Measurements from ENCODE around the gene SMIM41. TPM values are rescaled to one million over a fixed set of nuclear protein-coding genes. Genes with fewer than 3 reads are reported as not detected.

SMIM41 gene
- total RNA-seq, 1 experiment from 2014 or later: not detected

DNA sequence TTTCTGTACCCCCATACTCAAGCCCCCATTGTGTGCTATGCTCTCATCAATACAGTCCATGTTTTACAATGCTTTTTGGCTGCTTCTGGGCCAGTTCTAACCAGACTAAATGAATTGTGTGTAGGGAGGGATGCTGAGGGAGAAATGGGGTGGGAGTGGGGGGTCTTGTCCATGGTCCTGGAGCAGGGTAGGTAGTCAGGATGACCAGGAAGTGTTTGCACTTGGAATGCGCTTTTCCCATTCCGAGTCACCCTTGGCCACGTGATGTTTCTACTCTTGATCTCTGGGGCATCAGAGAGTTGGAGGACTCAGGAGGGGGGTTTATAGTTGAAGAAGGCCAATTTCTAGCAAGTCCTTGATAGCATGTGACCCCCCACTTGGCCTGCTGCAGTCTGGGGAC, 1.2 kb upstream of the SMIM41 start:
- Histone ChIP-seq H3K9me2 (ENCODE audit: insufficient read depth) (no peaks in the 10 kb centered on the region), H4K20me1 (ENCODE audit: insufficient read depth) (peaks cover 26% of the 10 kb centered on the region), H3K4me3 (no peak overlapping the region), H3K79me2 (ENCODE audit: low read depth) (peaks cover 22% of the 10 kb centered on the region; the same call in 1 of the 2 replicates), H3K27me3 (ENCODE audit: insufficient read depth, low read depth) (no peaks in the 10 kb centered on the region), H2AFZ (no peak overlapping the region), H3K9me3 (ENCODE audit: insufficient read depth, low read depth) (no peaks in the 10 kb centered on the region), H3K27ac (no peak overlapping the region), H3K4me1 (replicated peaks; ENCODE audit: insufficient read depth) (no peaks in the 10 kb centered on the region), H3K36me3 (ENCODE audit: low read depth) (peaks cover 8% of the 10 kb centered on the region; the same call in 1 of the 2 replicates), H3F3A (ENCODE audit: insufficient read depth, low read depth) (peaks cover 11% of the 10 kb centered on the region; the same call in 1 of the 2 replicates), H3K4me2 (no peak overlapping the region)
- no TSS peak for BruUV-seq (replicated peaks)
- ChIA-PET POLR2A (ENCODE audit: unreplicated experiment) (no interaction called here), CTCF (no interaction called here)
- no peak for TF ChIP-seq EZH2 (IDR thresholded peaks at IDR 0.05; ENCODE audit: low read depth)
- TF ChIP-seq, protein P1, sequence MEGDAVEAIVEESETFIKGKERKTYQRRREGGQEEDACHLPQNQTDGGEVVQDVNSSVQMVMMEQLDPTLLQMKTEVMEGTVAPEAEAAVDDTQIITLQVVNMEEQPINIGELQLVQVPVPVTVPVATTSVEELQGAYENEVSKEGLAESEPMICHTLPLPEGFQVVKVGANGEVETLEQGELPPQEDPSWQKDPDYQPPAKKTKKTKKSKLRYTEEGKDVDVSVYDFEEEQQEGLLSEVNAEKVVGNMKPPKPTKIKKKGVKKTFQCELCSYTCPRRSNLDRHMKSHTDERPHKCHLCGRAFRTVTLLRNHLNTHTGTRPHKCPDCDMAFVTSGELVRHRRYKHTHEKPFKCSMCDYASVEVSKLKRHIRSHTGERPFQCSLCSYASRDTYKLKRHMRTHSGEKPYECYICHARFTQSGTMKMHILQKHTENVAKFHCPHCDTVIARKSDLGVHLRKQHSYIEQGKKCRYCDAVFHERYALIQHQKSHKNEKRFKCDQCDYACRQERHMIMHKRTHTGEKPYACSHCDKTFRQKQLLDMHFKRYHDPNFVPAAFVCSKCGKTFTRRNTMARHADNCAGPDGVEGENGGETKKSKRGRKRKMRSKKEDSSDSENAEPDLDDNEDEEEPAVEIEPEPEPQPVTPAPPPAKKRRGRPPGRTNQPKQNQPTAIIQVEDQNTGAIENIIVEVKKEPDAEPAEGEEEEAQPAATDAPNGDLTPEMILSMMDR (conservative IDR thresholded peaks at IDR 0.05): no peak
- no peak for DNase-seq
- intact Hi-C loops (cut with micrococcal nuclease; ENCODE audit: unreplicated experiment): no loop called here

DNA sequence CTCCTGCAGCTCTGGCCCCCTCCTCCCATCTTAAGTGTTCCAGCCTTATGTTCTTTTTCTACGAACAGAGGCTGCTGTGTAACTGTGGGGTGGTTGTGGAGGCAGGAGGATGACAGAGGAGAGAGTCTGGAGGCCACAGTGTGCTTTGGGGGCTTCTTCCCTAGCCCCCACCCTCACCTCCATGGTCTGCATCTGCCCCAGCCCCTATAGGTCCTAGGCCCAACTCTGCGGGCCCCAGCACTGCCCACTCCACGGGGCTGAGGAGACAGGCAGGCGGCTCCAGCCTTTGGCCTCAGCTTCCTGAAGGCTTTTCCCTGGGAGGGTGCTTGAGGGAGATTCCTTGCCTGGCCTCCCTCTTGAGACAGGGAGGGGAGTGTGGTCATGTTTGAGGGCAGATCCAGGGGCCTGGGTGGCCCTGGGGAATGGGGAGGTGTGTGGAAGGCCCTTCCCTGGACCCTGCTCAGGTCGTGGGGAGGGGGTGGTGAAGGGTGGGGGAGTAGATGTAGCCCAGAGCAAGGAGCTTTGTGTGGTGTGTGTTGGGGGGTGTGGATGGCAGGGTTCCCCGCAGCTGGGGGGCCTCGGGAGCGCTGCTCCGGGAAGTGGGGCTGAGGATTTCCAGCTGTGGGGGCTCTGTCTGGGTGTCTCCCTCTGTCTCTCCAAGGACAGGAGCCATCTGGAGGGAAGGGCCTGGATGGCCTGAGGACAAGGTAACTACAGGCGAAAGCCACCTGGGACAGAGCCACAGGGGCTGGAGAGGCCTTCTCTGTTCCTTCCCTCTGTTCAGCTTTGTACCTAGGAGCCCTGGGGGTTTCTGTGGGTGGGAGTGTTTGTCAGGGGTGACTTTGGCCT, 1.1 kb downstream of the SMIM41 start:
- no peaks in the 10 kb centered on the region for H3K4me1 ChIP-seq (replicated peaks; ENCODE audit: insufficient read depth)
- H3K27ac ChIP-seq: no peak overlapping the region
- no peaks in the 10 kb centered on the region for H3K9me2 ChIP-seq (ENCODE audit: insufficient read depth)
- H3F3A ChIP-seq (ENCODE audit: insufficient read depth, low read depth): peaks cover 11% of the 10 kb centered on the region; the same call in 1 of the 2 replicates
- no peaks in the 10 kb centered on the region for H3K9me3 ChIP-seq (ENCODE audit: insufficient read depth, low read depth)
- CTCF ChIA-PET: interaction anchor here (0.5 to 0.6 kb wide), 2 partner anchors 21 to 57 kb away, joined by 3 to 11 read pairs; no protein-coding TSS in a partner anchor
- H3K4me2 ChIP-seq: no peak overlapping the region
- DNase-seq: no peak
- H3K36me3 ChIP-seq (ENCODE audit: low read depth): no peaks in the 10 kb centered on the region
- no peak overlapping the region for H2AFZ ChIP-seq
- TF ChIP-seq, protein P1 (conservative IDR thresholded peaks at IDR 0.05): no peak
- POLR2A ChIA-PET (ENCODE audit: unreplicated experiment): no interaction called here
- peaks cover 12% of the 10 kb centered on the region; the same call in 1 of the 2 replicates for H4K20me1 ChIP-seq (ENCODE audit: insufficient read depth)
- intact Hi-C loops (cut with micrococcal nuclease; ENCODE audit: unreplicated experiment): no loop called here
- no peaks in the 10 kb centered on the region for H3K27me3 ChIP-seq (ENCODE audit: insufficient read depth, low read depth)
- BruUV-seq (replicated peaks): no TSS peak
- no peak overlapping the region for H3K4me3 ChIP-seq
- no peaks in the 10 kb centered on the region for H3K79me2 ChIP-seq (ENCODE audit: low read depth)

DNA sequence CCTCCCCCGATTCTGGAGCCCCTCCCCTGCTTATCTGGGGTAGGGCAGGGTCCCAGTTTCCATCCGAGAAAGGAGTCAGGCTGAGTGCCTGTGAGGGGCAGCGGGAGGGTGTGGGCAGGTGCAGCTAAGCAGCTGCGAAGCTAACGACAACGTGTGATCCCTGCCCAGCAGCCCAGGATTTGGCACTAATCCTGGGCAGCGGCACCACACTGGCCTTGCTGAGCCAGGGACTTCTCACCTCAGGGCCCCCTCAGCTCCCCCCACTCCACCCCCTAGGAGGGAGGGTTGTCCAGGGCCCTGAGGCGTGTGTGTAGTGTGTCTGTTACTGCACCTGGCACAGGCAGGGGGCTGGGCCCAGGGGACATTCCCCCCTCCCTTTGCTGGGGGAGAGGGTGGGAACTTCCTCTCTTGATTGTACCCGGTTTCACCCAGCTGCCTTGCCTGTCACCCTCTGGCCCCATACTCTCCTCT, 1.8 kb downstream of the SMIM41 start:
- Histone ChIP-seq H2AFZ (no peak overlapping the region), H3K27me3 (ENCODE audit: insufficient read depth, low read depth) (no peaks in the 10 kb centered on the region), H3K9me3 (ENCODE audit: insufficient read depth, low read depth) (no peaks in the 10 kb centered on the region), H3K36me3 (ENCODE audit: low read depth) (no peaks in the 10 kb centered on the region), H3K4me1 (replicated peaks; ENCODE audit: insufficient read depth) (no peaks in the 10 kb centered on the region), H3K9me2 (ENCODE audit: insufficient read depth) (no peaks in the 10 kb centered on the region), H3K27ac (no peak overlapping the region), H4K20me1 (ENCODE audit: insufficient read depth) (peaks cover 8% of the 10 kb centered on the region; the same call in 1 of the 2 replicates), H3K4me3 (no peak overlapping the region), H3K4me2 (no peak overlapping the region), H3F3A (ENCODE audit: insufficient read depth, low read depth) (peaks cover 11% of the 10 kb centered on the region; the same call in 1 of the 2 replicates), H3K79me2 (ENCODE audit: low read depth) (no peaks in the 10 kb centered on the region)
- ChIA-PET POLR2A (ENCODE audit: unreplicated experiment) (no interaction called here), CTCF (interaction anchor here (0.5 to 0.6 kb wide), 2 partner anchors 20 to 58 kb away, joined by 3 to 11 read pairs; no protein-coding TSS in a partner anchor)
- intact Hi-C loops (cut with micrococcal nuclease; ENCODE audit: unreplicated experiment): no loop called here
- TF ChIP-seq EZH2 (IDR thresholded peaks at IDR 0.05; ENCODE audit: low read depth): no peak
- TF ChIP-seq, protein P1 (conservative IDR thresholded peaks at IDR 0.05): no peak
- DNase-seq: no peak
- no TSS peak for BruUV-seq (replicated peaks)
